H1 (cell line): ENCODE measurements around the gene MDFI. TPM values are rescaled to one million over a fixed set of nuclear protein-coding genes. Genes with fewer than 3 reads are reported as not detected.

ENCODE experiments used
- CTCF ChIA-PET: fragments of 300-600 bp; sonication (Branson Sonifier 250); formaldehyde crosslinking; loops from one replicate; lab custom pipeline; 2021; ENCODE audit not compliant: partially characterized antibody; lab: Charles Lee
- POLR2A ChIA-PET: fragments of 300-600 bp; sonication (Branson Sonifier 250); formaldehyde crosslinking; loops from one replicate; lab custom pipeline; 2021; ENCODE audit warnings: inconsistent platforms; ENCODE audit not compliant: partially characterized antibody; lab: Charles Lee
- DNase-seq, 2 experiments: peaks; one replicate each; pipeline versions ENCODE4 v3.0.0 to v3.0.0-alpha.2; 2010 to 2022; ENCODE audit warnings: low spot score in 2 of 2, low read depth in 1 of 2, mixed read lengths in 1 of 2
- FAIRE-seq: peaks from 2 replicates; lab custom pipeline; 2011; peaks lifted over from hg19 to GRCh38; lab: Jason Lieb, UNC
- H2AFZ ChIP-seq: 2 replicates; pipeline ENCODE4 v1.8.1; 2012; ENCODE audit warnings: low read length, inconsistent platforms
- H2AK5ac ChIP-seq: 2 replicates; pipeline ENCODE4 v1.6.1; 2013; ENCODE audit warnings: low read depth, low read length
- H2BK120ac ChIP-seq: replicated peaks from 2 replicates; pipeline ENCODE3; 2013; ENCODE audit warnings: low read depth, low read length, inconsistent platforms
- H2BK12ac ChIP-seq: 2 replicates; pipeline ENCODE4 v1.6.1; 2013; ENCODE audit warnings: low read depth, low read length
- H2BK15ac ChIP-seq: 2 replicates; pipeline ENCODE4 v1.6.1; 2013; ENCODE audit warnings: low read length
- H2BK20ac ChIP-seq: 2 replicates; pipeline ENCODE4 v1.6.1; 2013; ENCODE audit warnings: low read length
- H2BK5ac ChIP-seq: 2 replicates; pipeline ENCODE4 v1.6.1; 2013; ENCODE audit warnings: low read depth, low read length
- H3K14ac ChIP-seq: 2 replicates; pipeline ENCODE4 v1.6.1; 2013; ENCODE audit warnings: inconsistent platforms; ENCODE audit not compliant: insufficient read length
- H3K18ac ChIP-seq: 2 replicates; pipeline ENCODE4 v1.6.1; 2013; ENCODE audit warnings: low read length; ENCODE audit errors: extremely low read depth
- H3K23ac ChIP-seq: 2 replicates; pipeline ENCODE4 v1.6.1; 2013; ENCODE audit warnings: inconsistent platforms; ENCODE audit not compliant: insufficient read length
- H3K23me2 ChIP-seq: 2 replicates; pipeline ENCODE4 v1.6.1; 2013; ENCODE audit warnings: low read depth, low read length
- H3K27ac ChIP-seq: 2 replicates; pipeline ENCODE4 v1.6.1; 2011; ENCODE audit warnings: low read depth, low read length, inconsistent platforms
- H3K27me3 ChIP-seq, 4 experiments: replicated peaks in 1 of 4; 1 replicate in 1 of 4; 2 replicates in 3 of 4; pipeline versions ENCODE4 v1.6.1 to v1.8.1; 2011 to 2013; ENCODE audit warnings: low read length in 3 of 4, mild to moderate bottlenecking in 3 of 4, inconsistent platforms in 2 of 4, mixed read lengths in 2 of 4, moderate library complexity in 1 of 4; ENCODE audit not compliant: control insufficient read depth in 3 of 4, insufficient read depth in 3 of 4; ENCODE audit errors: extremely low read depth in 1 of 4
- H3K36me3 ChIP-seq, 4 experiments: 2 replicates each; pipeline versions ENCODE4 v1.6.1 to v1.8.1; 2011 to 2013; ENCODE audit warnings: mild to moderate bottlenecking in 4 of 4, low read length in 3 of 4, moderate library complexity in 2 of 4, control low read depth in 1 of 4, inconsistent platforms in 1 of 4; ENCODE audit not compliant: insufficient read depth in 4 of 4, control insufficient read depth in 2 of 4
- H3K4ac ChIP-seq: replicated peaks from 2 replicates; pipeline ENCODE3; 2013; ENCODE audit warnings: low read length, low read depth, mixed read lengths, inconsistent platforms; ENCODE audit not compliant: insufficient read length
- H3K4me1 ChIP-seq, 4 experiments: replicated peaks in 1 of 4; 1 replicate in 1 of 4; 2 replicates in 3 of 4; pipeline versions ENCODE4 v1.6.1 to v1.8.1; 2011 to 2013; ENCODE audit warnings: low read length in 3 of 4, inconsistent platforms in 2 of 4, mixed read lengths in 1 of 4; ENCODE audit not compliant: insufficient read depth in 4 of 4, control insufficient read depth in 3 of 4
- H3K4me2 ChIP-seq, 2 experiments: 2 replicates each; pipeline versions ENCODE4 v1.6.1 to v1.8.1; 2011 to 2013; ENCODE audit warnings: low read depth in 2 of 2, low read length in 2 of 2, control low read depth in 1 of 2, inconsistent platforms in 1 of 2, mild to moderate bottlenecking in 1 of 2; ENCODE audit not compliant: insufficient read depth in 1 of 2
- H3K4me3 ChIP-seq, 4 experiments: fragments of 200-600, 300-600 bp in 1 of 4; sonication (generic), shearing (Covaris generic), sonication (Bioruptor Twin) in 1 of 4; 2 replicates each; pipeline versions ENCODE4 v1.5.1 to v1.8.1; 2011 to 2016; ENCODE audit warnings: low read length in 4 of 4, low read depth in 3 of 4, control low read depth in 2 of 4, inconsistent platforms in 2 of 4, mild to moderate bottlenecking in 2 of 4, mixed read lengths in 1 of 4, moderate library complexity in 1 of 4; ENCODE audit not compliant: insufficient read depth in 2 of 4; ENCODE audit errors: extremely low read depth in 1 of 4
- H3K56ac ChIP-seq: replicated peaks from 2 replicates; pipeline ENCODE3; 2013; ENCODE audit warnings: low read depth, mild to moderate bottlenecking, mixed read lengths, low read length, inconsistent platforms; ENCODE audit not compliant: insufficient read length
- H3K79me1 ChIP-seq: 2 replicates; pipeline ENCODE4 v1.6.1; 2013; ENCODE audit warnings: low read depth, low read length, control low read depth
- H3K79me2 ChIP-seq, 2 experiments: 2 replicates each; pipeline versions ENCODE4 v1.6.1 to v1.8.1; 2012 to 2013; ENCODE audit warnings: low read length in 2 of 2, mild to moderate bottlenecking in 2 of 2, inconsistent platforms in 1 of 2; ENCODE audit not compliant: insufficient read depth in 2 of 2, control insufficient read depth in 1 of 2
- H3K9ac ChIP-seq, 4 experiments: replicated peaks in 1 of 4; 1 replicate in 1 of 4; 2 replicates in 3 of 4; pipeline versions ENCODE4 v1.6.1 to v1.8.1; 2011 to 2013; ENCODE audit warnings: low read depth in 3 of 4, low read length in 3 of 4, control low read depth in 2 of 4, mild to moderate bottlenecking in 2 of 4, moderate library complexity in 2 of 4, inconsistent platforms in 1 of 4; ENCODE audit errors: extremely low read depth in 1 of 4
- H3K9me3 ChIP-seq, 2 experiments: 2 replicates each; pipeline versions ENCODE4 v1.6.1 to v1.8.1; 2012 to 2013; ENCODE audit warnings: mild to moderate bottlenecking in 2 of 2, moderate library complexity in 2 of 2, control low read depth in 1 of 2, inconsistent platforms in 1 of 2, low read depth in 1 of 2, low read length in 1 of 2, mixed read lengths in 1 of 2; ENCODE audit not compliant: insufficient read depth in 2 of 2
- H4K20me1 ChIP-seq, 2 experiments: replicated peaks in 1 of 2; 2 replicates each; pipeline versions ENCODE3 to v1.8.1; 2011 to 2013; ENCODE audit warnings: inconsistent platforms in 2 of 2, low read length in 2 of 2, mild to moderate bottlenecking in 1 of 2; ENCODE audit not compliant: insufficient read depth in 2 of 2, control insufficient read depth in 1 of 2
- H4K5ac ChIP-seq: 2 replicates; pipeline ENCODE4 v1.6.1; 2013; ENCODE audit warnings: low read length, low read depth, mixed read lengths, inconsistent platforms; ENCODE audit not compliant: insufficient read length
- H4K8ac ChIP-seq: 2 replicates; pipeline ENCODE4 v1.8.0; 2013; ENCODE audit warnings: mild to moderate bottlenecking, moderate library complexity, low read length, inconsistent platforms; ENCODE audit not compliant: insufficient read depth; ENCODE audit errors: extremely low read depth
- H4K91ac ChIP-seq: replicated peaks from 2 replicates; pipeline ENCODE3; 2013; ENCODE audit warnings: low read length, mixed read lengths, inconsistent platforms; ENCODE audit not compliant: insufficient read length
- ASH2L ChIP-seq: fragments of 200-600, 300-600 bp; sonication (generic); IDR thresholded peaks from one replicate; pipeline ENCODE4 v1.7.1; 2017; ENCODE audit warnings: low read length
- BACH1 ChIP-seq: IDR thresholded peaks from 2 replicates; pipeline ENCODE4 v1.6.1; 2012; ENCODE audit warnings: low read length, improper control_type of control experiment
- CREB1 ChIP-seq: IDR thresholded peaks from 2 replicates; pipeline ENCODE4 v1.6.1; 2012; ENCODE audit warnings: inconsistent platforms
- FOSL1 ChIP-seq: IDR thresholded peaks from 2 replicates; pipeline ENCODE4 v1.6.1; 2011; ENCODE audit warnings: mild to moderate bottlenecking, low read depth, low read length, moderate library complexity; ENCODE audit not compliant: insufficient read depth
- HDAC6 ChIP-seq: IDR thresholded peaks from one replicate; pipeline ENCODE4 v1.7.1; 2012; ENCODE audit warnings: low read depth, mild to moderate bottlenecking, inconsistent platforms, low read length, moderate library complexity
- KDM4A ChIP-seq: IDR thresholded peaks from one replicate; pipeline ENCODE4 v1.7.1; 2012; ENCODE audit warnings: low read depth, mild to moderate bottlenecking, moderate library complexity, low read length, inconsistent platforms; ENCODE audit not compliant: severe bottlenecking
- SIRT6 ChIP-seq: IDR thresholded peaks from one replicate; pipeline ENCODE4 v1.7.1; 2012; ENCODE audit warnings: low read length, inconsistent platforms
- TBP ChIP-seq: IDR thresholded peaks from 2 replicates; pipeline ENCODE4 v1.6.1; 2011; ENCODE audit warnings: low read depth, low read length, improper control_type of control experiment
- WGBS, 2 experiments: shearing (Covaris generic) in 1 of 2; methylation state at CpG; one replicate each; pipeline versions ENCODE4 v1.1.6 to v1.1.7; 2013 to 2015; ENCODE audit warnings: low lambda C conversion rate in 2 of 2, mixed read lengths in 2 of 2, inconsistent platforms in 1 of 2, low coverage in 1 of 2, missing lambda C conversion rate in 1 of 2; ENCODE audit not compliant: insufficient replicate concordance in 2 of 2, insufficient coverage in 1 of 2, insufficient read length in 1 of 2; ENCODE audit errors: extremely low coverage in 1 of 2, missing lambda C conversion rate in 1 of 2; 5-methylcytosine and 5-hydroxymethylcytosine counted together
- polyA plus RNA-seq, 7 experiments: library from polyadenylated mRNA; depleted of rRNA in 3 of 7; stranded (reverse) in 5 of 7; unstranded in 2 of 7; fragments of >200 nt in 5 of 7; fragments of 200-250 nt in 2 of 7; gene quantifications; 1 replicate in 5 of 7; 2 replicates in 1 of 7; 4 replicates in 1 of 7; pipeline versions ENCODE4 v1.2.1 to v1.2.3, GENCODE V29; 2011 to 2013; ENCODE audit warnings: missing spikeins in 2 of 7, mixed read lengths in 2 of 7
- total RNA-seq: library from RNA; stranded (reverse); fragmentation: NEBNext Ultra II Directional; extraction: Animal tissue kit (Norgen Biotek cat#: 25700); gene quantifications from 2 replicates; pipeline ENCODE4 v1.2.1, GENCODE V29; 2021
- TF ChIP-seq, protein P1 (sequence below), 3 experiments: IDR thresholded peaks; 1 replicate in 2 of 3; 2 replicates in 1 of 3; pipeline versions ENCODE4 v1.5.1 to v1.6.1; 2011; ENCODE audit warnings: low read length in 3 of 3, mild to moderate bottlenecking in 3 of 3, inconsistent platforms in 2 of 3, low read depth in 1 of 3, moderate library complexity in 1 of 3; ENCODE audit not compliant: insufficient read depth in 1 of 3; ENCODE audit errors: control extremely low read depth in 1 of 3

Gene MDFI
- total and polyA plus RNA-seq, 2 of the 8 experiments (the other 6 are each of a cell fraction or from before 2014, with no cell fraction given), result 41.0 to 65.6 TPM

DNA sequence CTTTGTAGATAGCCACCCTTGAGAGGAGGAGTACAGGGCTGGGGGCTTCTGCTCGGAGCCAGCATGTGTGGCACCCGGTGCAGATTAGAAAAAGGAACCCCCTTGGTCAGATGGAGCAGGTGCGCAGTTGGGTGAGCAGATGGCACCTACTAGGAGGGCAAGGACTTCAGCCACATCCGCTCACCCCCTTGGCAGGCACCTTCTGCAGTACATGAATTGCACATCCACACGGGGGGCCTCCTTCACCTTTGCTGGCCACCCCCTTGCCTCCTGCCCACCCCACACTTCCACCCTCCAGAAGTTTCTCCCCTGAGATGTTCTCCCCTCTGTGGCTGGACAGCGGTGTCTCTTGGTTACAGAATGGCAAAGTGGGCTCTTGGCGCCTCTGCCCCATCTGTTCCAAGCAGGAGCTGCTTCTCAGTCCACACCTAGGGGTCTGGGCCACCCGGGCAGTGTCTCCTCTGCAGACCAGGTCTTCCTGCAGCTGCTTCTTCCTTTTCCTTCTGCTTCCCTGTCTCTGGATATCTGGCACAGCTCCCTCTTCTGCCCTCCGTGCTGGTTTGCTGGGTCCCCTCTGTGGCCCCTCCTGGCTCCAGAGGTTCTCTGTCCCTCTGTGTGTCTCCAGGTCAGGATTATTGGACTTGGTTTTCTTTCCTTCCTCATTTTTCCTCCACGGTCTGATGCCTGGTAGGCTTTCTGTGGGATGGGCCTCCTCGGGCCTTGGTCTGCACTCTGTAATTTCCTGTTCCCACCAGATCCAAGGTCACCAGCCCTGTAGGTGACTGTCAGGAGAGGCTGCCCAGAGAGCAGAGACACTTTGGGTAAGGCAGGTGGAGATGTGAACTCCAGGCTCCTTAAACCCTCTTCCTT is 4.1 kb downstream of the MDFI start:
- no peak for FAIRE-seq
- Histone ChIP-seq H2BK20ac (no peak overlapping the region), H4K20me1 (peaks cover 5 to 14% of the 10 kb centered on the region in 2 experiments), H3K9me3 (no peaks in the 10 kb centered on the region), H2BK15ac (no peak overlapping the region), H3K79me2 (peaks cover 0 to 5% of the 10 kb centered on the region in 2 experiments; a peak in 1 of 4 replicates), H3K14ac (no peak overlapping the region), H3K4me1 (peaks cover 8 to 54% (median 39%) of the 10 kb centered on the region in 4 experiments), H3K23me2 (peaks cover 20% of the 10 kb centered on the region), H3K4me3 (no peak overlapping the region), H4K5ac (no peak overlapping the region), H3K56ac (no peak overlapping the region), H2AK5ac (0 out of 2 replicates have a peak overlapping the region, but pooled peaks have one; percentile 16), H3K36me3 (peaks cover 0 to 3% (median 0%) of the 10 kb centered on the region in 4 experiments; a peak in 3 of 8 replicates), H3K27ac (no peak overlapping the region), H3K18ac (no peak overlapping the region), H2BK120ac (no peak overlapping the region), H4K91ac (no peak overlapping the region), H3K4ac (no peak overlapping the region), H3K9ac (no peak overlapping the region), H3K79me1 (peaks cover 2% of the 10 kb centered on the region; the same call in 1 of the 2 replicates), H2AFZ (no peak overlapping the region), H2BK12ac (no peak overlapping the region), H2BK5ac (0 out of 2 replicates have a peak overlapping the region, but pooled peaks have one; percentile 3), H3K27me3 (peaks cover 4 to 41% (median 24%) of the 10 kb centered on the region in 4 experiments; a peak in 6 of 7 replicates), H3K23ac (no peak overlapping the region), H4K8ac (no peak overlapping the region), H3K4me2 (no peak overlapping the region)
- no peak for DNase-seq
- POLR2A ChIA-PET, result interaction anchor here (1.2 to 1.3 kb wide), 2 partner anchors 30 to 38 kb away, joined by 3 read pairs; no protein-coding TSS in a partner anchor
- whole genome bisulfite sequencing, 2 experiments, result 75% methylated on average over 11 of the region's 11 CpGs; no CpG with 5 or more reads in 1 of the 2 experiments
- CTCF ChIA-PET, result interaction anchor here (1.1 to 5.1 kb wide), 3 partner anchors 38 to 40 kb away, joined by 7 to 22 read pairs (median 15); no protein-coding TSS in a partner anchor
- no peak for TF ChIP-seq TBP
- no peak for TF ChIP-seq BACH1
- no peak for TF ChIP-seq FOSL1
- TF ChIP-seq HDAC6, result no peak
- TF ChIP-seq ASH2L, result no peak
- TF ChIP-seq, protein P1, sequence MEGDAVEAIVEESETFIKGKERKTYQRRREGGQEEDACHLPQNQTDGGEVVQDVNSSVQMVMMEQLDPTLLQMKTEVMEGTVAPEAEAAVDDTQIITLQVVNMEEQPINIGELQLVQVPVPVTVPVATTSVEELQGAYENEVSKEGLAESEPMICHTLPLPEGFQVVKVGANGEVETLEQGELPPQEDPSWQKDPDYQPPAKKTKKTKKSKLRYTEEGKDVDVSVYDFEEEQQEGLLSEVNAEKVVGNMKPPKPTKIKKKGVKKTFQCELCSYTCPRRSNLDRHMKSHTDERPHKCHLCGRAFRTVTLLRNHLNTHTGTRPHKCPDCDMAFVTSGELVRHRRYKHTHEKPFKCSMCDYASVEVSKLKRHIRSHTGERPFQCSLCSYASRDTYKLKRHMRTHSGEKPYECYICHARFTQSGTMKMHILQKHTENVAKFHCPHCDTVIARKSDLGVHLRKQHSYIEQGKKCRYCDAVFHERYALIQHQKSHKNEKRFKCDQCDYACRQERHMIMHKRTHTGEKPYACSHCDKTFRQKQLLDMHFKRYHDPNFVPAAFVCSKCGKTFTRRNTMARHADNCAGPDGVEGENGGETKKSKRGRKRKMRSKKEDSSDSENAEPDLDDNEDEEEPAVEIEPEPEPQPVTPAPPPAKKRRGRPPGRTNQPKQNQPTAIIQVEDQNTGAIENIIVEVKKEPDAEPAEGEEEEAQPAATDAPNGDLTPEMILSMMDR (IDR thresholded peaks at IDR 0.05; ENCODE audit: control extremely low read depth in 1 of 3, insufficient read depth in 1 of 3, low read depth in 1 of 3, low read length in 3 of 3), result no peak
- TF ChIP-seq SIRT6, result no peak
- no peak for TF ChIP-seq KDM4A
- no peak for TF ChIP-seq CREB1
